Mesenchymal stem cell (in vitro differentiated cells and primary cell): ENCODE data around the gene UFSP1.
"Not testable (repeated sequence)": the region's sequence is repeated elsewhere in the genome, so short reads cannot be mapped to it uniquely, and the experiment has no call there.

Experiments
- DNase-seq: peaks from one replicate; pipeline ENCODE4 v3.0.0-alpha.2; 2013
- H2AFZ ChIP-seq: one replicate; pipeline ENCODE4 v1.6.1; 2013; ENCODE audit warnings: low read depth, mild to moderate bottlenecking, control low read depth, inconsistent platforms, low read length, moderate library complexity
- H2AK5ac ChIP-seq: 2 replicates; pipeline ENCODE4 v1.6.1; 2013; ENCODE audit warnings: low read length, moderate library complexity, mild to moderate bottlenecking, inconsistent platforms; ENCODE audit not compliant: severe bottlenecking
- H2BK120ac ChIP-seq: one replicate; pipeline ENCODE4 v1.6.1; 2013; ENCODE audit warnings: low read depth, mild to moderate bottlenecking, inconsistent platforms, low read length, moderate library complexity
- H2BK12ac ChIP-seq, 2 experiments: one replicate each; pipeline ENCODE4 v1.6.1; 2013; ENCODE audit warnings: inconsistent platforms in 2 of 2, low read length in 2 of 2, mild to moderate bottlenecking in 2 of 2, moderate library complexity in 2 of 2, control low read depth in 1 of 2
- H2BK15ac ChIP-seq: one replicate; pipeline ENCODE4 v1.6.1; 2013; ENCODE audit warnings: mild to moderate bottlenecking, low read depth, inconsistent platforms; ENCODE audit not compliant: poor library complexity, severe bottlenecking
- H2BK5ac ChIP-seq: 2 replicates; pipeline ENCODE4 v1.6.1; 2013; ENCODE audit warnings: low read depth, mild to moderate bottlenecking, low read length, control low read depth, inconsistent platforms; ENCODE audit not compliant: poor library complexity, severe bottlenecking
- H3K14ac ChIP-seq, 2 experiments: one replicate each; pipeline ENCODE4 v1.6.1; 2013; ENCODE audit warnings: inconsistent platforms in 2 of 2, low read length in 2 of 2, control low read depth in 1 of 2, mild to moderate bottlenecking in 1 of 2, moderate library complexity in 1 of 2
- H3K18ac ChIP-seq, 2 experiments: one replicate each; pipeline ENCODE4 v1.6.1; 2013; ENCODE audit warnings: inconsistent platforms in 2 of 2, low read length in 2 of 2, control low read depth in 1 of 2, low read depth in 1 of 2, mild to moderate bottlenecking in 1 of 2
- H3K23ac ChIP-seq, 2 experiments: one replicate each; pipeline ENCODE4 v1.6.1; 2013; ENCODE audit warnings: inconsistent platforms in 2 of 2, low read length in 2 of 2, mild to moderate bottlenecking in 2 of 2, moderate library complexity in 2 of 2, control low read depth in 1 of 2
- H3K27ac ChIP-seq: 2 replicates; pipeline ENCODE4 v1.5.1; 2013; ENCODE audit warnings: mild to moderate bottlenecking, moderate library complexity, low read length, control low read depth, inconsistent platforms; ENCODE audit not compliant: poor library complexity, severe bottlenecking
- H3K27me3 ChIP-seq, 2 experiments: 2 replicates each; pipeline versions ENCODE4 v1.6.1 to v1.7.0; 2013; ENCODE audit warnings: low read length in 2 of 2, mild to moderate bottlenecking in 2 of 2, moderate library complexity in 2 of 2, control low read depth in 1 of 2, inconsistent platforms in 1 of 2; ENCODE audit not compliant: control insufficient read depth in 1 of 2, insufficient read depth in 1 of 2
- H3K36me3 ChIP-seq, 2 experiments: 2 replicates each; pipeline versions ENCODE4 v1.6.1 to v1.7.0; 2013; ENCODE audit warnings: low read length in 2 of 2, control low read depth in 1 of 2, inconsistent platforms in 1 of 2, low read depth in 1 of 2, mild to moderate bottlenecking in 1 of 2; ENCODE audit not compliant: insufficient read depth in 2 of 2, control insufficient read depth in 1 of 2
- H3K4ac ChIP-seq, 2 experiments: one replicate each; pipeline ENCODE4 v1.6.1; 2013; ENCODE audit warnings: inconsistent platforms in 2 of 2, low read length in 2 of 2, mild to moderate bottlenecking in 2 of 2, moderate library complexity in 2 of 2, control low read depth in 1 of 2, low read depth in 1 of 2
- H3K4me1 ChIP-seq: 2 replicates; pipeline ENCODE4 v1.6.1; 2013; ENCODE audit warnings: low read depth, low read length, control low read depth; ENCODE audit not compliant: control insufficient read depth, insufficient read depth
- H3K4me2 ChIP-seq: 2 replicates; pipeline ENCODE4 v1.6.1; 2013; ENCODE audit warnings: low read length, mild to moderate bottlenecking, inconsistent platforms; ENCODE audit not compliant: poor library complexity, severe bottlenecking
- H3K4me3 ChIP-seq, 2 experiments: 2 replicates each; pipeline versions ENCODE4 v1.5.1 to v1.7.0; 2013; ENCODE audit warnings: low read length in 2 of 2, mild to moderate bottlenecking in 2 of 2, control low read depth in 1 of 2, low read depth in 1 of 2; ENCODE audit not compliant: insufficient read depth in 1 of 2
- H3K79me1 ChIP-seq: replicated peaks from 2 replicates; pipeline ENCODE4 v1.6.1; 2013; ENCODE audit warnings: mild to moderate bottlenecking, control low read depth, low read length, inconsistent platforms; ENCODE audit not compliant: poor library complexity, severe bottlenecking
- H3K9ac ChIP-seq: 2 replicates; pipeline ENCODE4 v1.7.0; 2013; ENCODE audit warnings: mild to moderate bottlenecking, low read length, moderate library complexity
- H3K9me3 ChIP-seq: 2 replicates; pipeline ENCODE4 v1.7.0; 2013; ENCODE audit warnings: mild to moderate bottlenecking, low read length; ENCODE audit not compliant: control insufficient read depth
- H4K8ac ChIP-seq: one replicate; pipeline ENCODE4 v1.6.1; 2013; ENCODE audit warnings: inconsistent platforms, mild to moderate bottlenecking, low read length, moderate library complexity
- H4K91ac ChIP-seq: one replicate; pipeline ENCODE4 v1.6.1; 2013; ENCODE audit warnings: mild to moderate bottlenecking, low read length, inconsistent platforms
- WGBS: methylation state at CpG from one replicate; pipeline ENCODE4 v1.1.7; 2013; ENCODE audit warnings: mixed read lengths; 5-methylcytosine and 5-hydroxymethylcytosine counted together

The UFSP1 gene

GRCh38 chr7:100929808-100930174 lies 40.3 kb upstream of the UFSP1 start:
- Histone ChIP-seq H3K18ac (no peak overlapping the region), H4K8ac (no peak overlapping the region), H3K4ac (no peak overlapping the region), H3K9me3 (no peaks in the 10 kb centered on the region), H3K36me3 (no peaks in the 10 kb centered on the region), H3K27me3 (peaks cover 0 to 18% of the 10 kb centered on the region in 2 experiments), H3K4me3 (no peak overlapping the region), H2BK15ac (no peak overlapping the region), H3K27ac (no peak overlapping the region), H2BK120ac (no peak overlapping the region), H4K91ac (no peak overlapping the region), H2BK5ac (no peak overlapping the region), H3K79me1 (no peaks in the 10 kb centered on the region), H3K4me2 (no peak overlapping the region), H2BK12ac (no peak overlapping the region), H2AFZ (no peak overlapping the region), H3K23ac (no peak overlapping the region), H3K9ac (no peak overlapping the region), H3K4me1 (no peaks in the 10 kb centered on the region), H3K14ac (no peak overlapping the region), H2AK5ac (no peak overlapping the region)
- 100% methylated on average over 1 of the region's 1 CpG for WGBS
- DNase-seq, result no peak

GRCh38 chr7:100923616-100924015 lies 34.1 kb upstream of the UFSP1 start:
- H3K4me3 ChIP-seq, H2BK15ac ChIP-seq, H3K27ac ChIP-seq, H3K4me2 ChIP-seq, H2AK5ac ChIP-seq, H3K79me1 ChIP-seq, H3K9ac ChIP-seq, H3K4ac ChIP-seq, H3K36me3 ChIP-seq, H2BK12ac ChIP-seq, DNase-seq, H2BK120ac ChIP-seq, H3K18ac ChIP-seq, H3K23ac ChIP-seq, H2AFZ ChIP-seq, H3K14ac ChIP-seq, H4K8ac ChIP-seq, H4K91ac ChIP-seq, H3K4me1 ChIP-seq, H3K9me3 ChIP-seq, H2BK5ac ChIP-seq: not testable (repeated sequence)
- 24% methylated on average over 4 of the region's 4 CpGs for WGBS
- H3K27me3 ChIP-seq, result peaks cover 13 to 25% of the 10 kb centered on the region in 2 experiments

- no peak overlapping the region for H2BK12ac ChIP-seq
- no peak overlapping the region for H2AFZ ChIP-seq
- no peak overlapping the region for H3K27ac ChIP-seq
- no peak overlapping the region for H3K4me2 ChIP-seq
- H3K4me3 ChIP-seq, result no peak overlapping the region
- H3K9me3 ChIP-seq, result no peaks in the 10 kb centered on the region
- H3K36me3 ChIP-seq, result no peaks in the 10 kb centered on the region
- H3K4me1 ChIP-seq, result no peaks in the 10 kb centered on the region
- H4K91ac ChIP-seq, result no peak overlapping the region
- no peak overlapping the region for H2BK5ac ChIP-seq
- H2BK15ac ChIP-seq, result no peak overlapping the region
- no peak for DNase-seq
- H3K27me3 ChIP-seq, result peaks cover 13 to 20% of the 10 kb centered on the region in 2 experiments
- no peak overlapping the region for H3K9ac ChIP-seq
- no peak overlapping the region for H2BK120ac ChIP-seq
- H3K18ac ChIP-seq, result no peak overlapping the region
- H3K23ac ChIP-seq, result no peak overlapping the region
- no peaks in the 10 kb centered on the region for H3K79me1 ChIP-seq
- H4K8ac ChIP-seq, result no peak overlapping the region
- no peak overlapping the region for H2AK5ac ChIP-seq
- H3K14ac ChIP-seq, result no peak overlapping the region
- no peak overlapping the region for H3K4ac ChIP-seq
These were observed 31.5 kb upstream of the UFSP1 start for GRCh38 chr7:100921039-100921438.

GRCh38 chr7:100919779-100920437 lies 30.4 kb upstream of the UFSP1 start:
- not testable (repeated sequence) for H2BK5ac ChIP-seq, H3K18ac ChIP-seq, H3K9me3 ChIP-seq, H3K4me2 ChIP-seq, H3K27ac ChIP-seq, DNase-seq, H3K36me3 ChIP-seq, H3K14ac ChIP-seq, H3K4me1 ChIP-seq, H4K91ac ChIP-seq, H3K9ac ChIP-seq, H3K4ac ChIP-seq, H3K79me1 ChIP-seq, H2BK120ac ChIP-seq, H3K23ac ChIP-seq, H2BK15ac ChIP-seq, H2BK12ac ChIP-seq, H3K4me3 ChIP-seq, H4K8ac ChIP-seq, H2AK5ac ChIP-seq
- H3K27me3 ChIP-seq, result peaks cover 13 to 20% of the 10 kb centered on the region in 2 experiments
- H2AFZ ChIP-seq, result peak overlapping the region; percentile 42
- 79% methylated on average over 9 of the region's 9 CpGs for WGBS
